C4-2B (cell line): Measurements from ENCODE around the gene REPS2.

Source experiments
- CTCF ChIP-seq: fragments of 450-650 bp; conservative IDR thresholded peaks from 2 replicates; pipeline ENCODE4 v1.5.1; 2017; ENCODE audit warnings: mild to moderate bottlenecking
- ZFX ChIP-seq: fragments of 450-650 bp; IDR thresholded peaks from 2 replicates; pipeline ENCODE4 v1.6.1; 2017

GRCh38 chrX:17182317-17182716 is 235.9 kb downstream of the REPS2 start:
- TF ChIP-seq CTCF (no peak), ZFX (no peak)
